ENCODE measurements around the gene SPECC1.
"Not testable (repeated sequence)": the region's sequence is repeated elsewhere in the genome, so short reads cannot be mapped to it uniquely, and the experiment has no call there.

The SPECC1 gene

GRCh38 chr17:20281860-20282259 lies 272.7 kb downstream of the SPECC1 start:
- DNase-seq: no peak

DNA sequence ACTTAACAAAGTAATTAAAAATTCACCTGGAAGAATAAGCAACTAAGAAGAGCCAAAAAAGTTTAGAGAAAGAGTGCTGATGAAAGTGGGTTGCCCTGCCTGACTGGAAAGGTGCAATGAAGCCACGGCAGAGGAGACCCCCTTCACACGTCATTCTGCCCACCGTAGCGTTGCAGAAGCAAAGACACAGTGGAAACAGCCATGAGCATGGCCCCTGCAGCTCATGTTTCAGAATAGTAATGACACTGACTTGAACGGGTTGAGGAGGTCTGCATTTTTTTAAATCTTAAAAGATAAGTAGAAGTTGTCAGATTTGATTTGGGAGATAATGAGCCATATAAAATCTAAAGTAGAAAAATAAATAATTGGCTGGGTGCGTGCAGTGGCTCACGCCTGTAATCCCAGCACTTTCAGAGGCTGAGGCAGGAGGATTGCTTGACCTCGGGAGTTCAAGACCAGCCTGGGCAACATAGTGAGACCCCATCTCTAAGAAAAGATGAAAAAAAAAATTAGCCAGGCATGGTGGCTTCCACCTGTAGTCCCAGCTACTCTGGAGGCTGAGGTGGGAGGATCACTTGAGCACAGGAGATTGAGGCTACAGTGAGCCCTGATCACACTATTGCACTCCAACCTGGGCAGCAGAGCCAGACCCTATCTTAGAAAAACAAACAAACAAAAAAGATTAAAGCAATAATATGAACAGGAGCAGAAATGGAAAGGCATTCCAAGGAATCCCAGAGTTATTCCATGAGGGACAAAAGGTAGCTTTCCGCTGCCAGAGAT lies 273.6 kb downstream of the SPECC1 start:
- DNase-seq: no peak

- DNase-seq: no peak
These were observed 274.9 kb downstream of the SPECC1 start for GRCh38 chr17:20284022-20284421.

- DNase-seq: no peak
These were observed 275.6 kb downstream of the SPECC1 start for GRCh38 chr17:20284570-20285295.

DNA sequence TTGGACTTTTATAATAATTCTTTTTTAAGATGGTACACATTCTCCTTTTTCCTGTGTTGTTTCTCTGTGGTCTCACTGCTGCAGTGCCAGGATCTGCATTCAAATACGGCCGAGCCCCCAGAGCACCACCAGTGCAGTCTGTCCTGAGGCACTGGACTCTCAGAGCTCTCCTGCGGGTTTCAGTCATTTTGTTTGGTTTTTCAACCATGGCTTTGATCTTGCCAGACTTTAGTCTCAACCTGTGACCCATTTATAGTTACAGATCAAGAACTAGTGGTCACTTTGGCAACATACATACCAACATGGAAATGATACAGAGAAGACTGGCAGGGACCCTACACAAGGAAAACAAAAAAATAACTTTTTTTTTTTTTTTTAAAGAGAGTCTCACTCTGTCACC lies 280.8 kb downstream of the SPECC1 start:
- DNase-seq: no peak

DNA sequence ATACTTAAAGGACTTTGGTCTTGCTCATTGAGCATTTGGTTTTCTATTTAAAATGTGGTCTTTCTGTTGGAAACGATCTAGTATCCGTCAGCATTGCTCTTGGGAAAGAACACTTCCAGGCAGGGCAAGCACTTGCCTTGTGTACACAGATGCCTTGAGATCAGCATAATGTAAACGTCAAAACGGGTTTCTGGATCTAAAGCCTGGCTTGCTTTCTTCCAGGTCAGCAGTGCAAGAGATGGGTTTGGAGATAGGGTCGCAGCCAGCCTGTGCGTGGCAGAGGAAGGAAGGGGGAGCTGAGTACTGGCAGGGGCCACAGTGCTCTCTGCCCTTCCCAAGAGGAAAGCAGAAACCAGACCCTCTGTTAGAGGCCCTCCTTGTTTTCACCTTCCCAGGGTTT lies 282.7 kb downstream of the SPECC1 start:
- DNase-seq: no peak

GRCh38 chr17:20293501-20293900 lies 284.3 kb downstream of the SPECC1 start:
- DNase-seq: no peak

DNA sequence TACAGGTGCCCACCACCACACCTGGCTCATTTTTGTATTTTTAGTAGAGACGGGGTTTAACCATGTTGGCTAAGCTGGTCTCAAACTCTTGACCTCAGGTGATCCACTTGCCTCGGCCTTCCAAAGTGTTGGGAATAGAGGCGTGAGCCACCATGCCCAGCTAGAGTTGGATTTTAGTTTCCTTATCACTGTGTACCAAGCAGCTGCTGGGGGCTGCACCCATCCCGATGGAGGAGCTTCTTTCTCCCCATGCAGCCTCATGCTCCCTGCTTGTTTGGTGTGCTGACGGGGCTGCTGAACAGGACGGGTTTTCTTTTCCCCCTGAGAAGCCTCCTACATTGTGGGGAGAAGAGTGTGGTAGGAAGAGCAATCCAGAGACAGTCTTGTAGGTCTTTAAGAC lies 285.0 kb downstream of the SPECC1 start:
- DNase-seq: no peak

DNA sequence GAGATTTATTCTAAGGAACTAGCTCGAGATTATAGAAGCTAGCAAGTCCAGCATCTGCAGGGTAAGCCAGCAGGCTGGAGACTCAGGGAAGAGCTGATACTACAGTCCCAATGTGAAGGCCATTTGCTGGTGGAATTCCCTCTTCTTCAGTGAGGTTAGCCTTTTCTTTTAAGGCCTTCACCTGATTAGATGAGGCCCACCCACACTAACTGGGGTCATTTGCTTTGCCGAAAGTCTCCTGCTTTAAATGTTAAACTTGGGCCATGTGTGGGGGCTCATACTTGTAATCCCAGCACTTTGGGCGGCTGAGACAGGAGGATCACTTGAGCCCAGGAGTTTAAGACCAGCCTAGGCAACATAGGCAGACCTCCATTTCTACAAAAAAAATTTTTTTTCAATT lies 289.9 kb downstream of the SPECC1 start:
- no peak for DNase-seq

- no peak for DNase-seq
These were observed 291.3 kb downstream of the SPECC1 start for GRCh38 chr17:20300436-20300934.

DNA sequence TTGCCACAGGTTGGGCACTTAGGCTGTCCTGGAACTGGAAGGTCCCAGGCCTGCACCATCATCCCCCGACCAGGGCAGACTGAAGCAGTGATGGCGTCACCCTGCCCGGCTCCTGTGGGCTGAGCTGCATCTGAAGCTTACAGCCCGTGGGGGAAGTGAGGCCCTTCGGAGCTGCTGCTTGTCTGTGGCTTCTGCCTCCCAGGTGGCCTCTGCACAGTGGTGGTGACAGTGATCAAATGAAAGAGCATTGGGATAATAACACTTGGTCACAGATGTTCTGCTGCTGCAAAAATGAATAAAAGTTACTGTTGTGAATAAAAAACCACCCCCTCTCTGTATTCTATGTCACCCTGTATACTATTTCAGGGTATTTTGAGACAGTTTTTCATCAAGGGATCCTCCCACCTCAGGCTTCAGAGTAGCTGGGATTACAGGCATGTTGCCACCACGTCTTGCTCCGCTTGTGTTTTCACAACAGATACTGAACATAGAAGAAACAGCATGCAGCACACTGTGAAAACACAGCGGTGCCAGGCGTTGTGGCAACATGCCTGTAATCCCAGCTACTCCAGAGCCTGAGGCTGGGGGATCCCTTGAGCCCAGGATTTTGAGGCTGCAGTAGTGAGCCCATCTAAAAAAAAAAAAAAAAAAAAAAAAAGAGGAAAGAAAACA lies 293.2 kb downstream of the SPECC1 start:
- no peak for DNase-seq

- DNase-seq: no peak
These were observed 295.8 kb downstream of the SPECC1 start for GRCh38 chr17:20304961-20305360.

GRCh38 chr17:20306924-20307323 lies 297.8 kb downstream of the SPECC1 start:
- no peak for DNase-seq

GRCh38 chr17:20307326-20307910 lies 298.3 kb downstream of the SPECC1 start:
- no peak for DNase-seq

DNA sequence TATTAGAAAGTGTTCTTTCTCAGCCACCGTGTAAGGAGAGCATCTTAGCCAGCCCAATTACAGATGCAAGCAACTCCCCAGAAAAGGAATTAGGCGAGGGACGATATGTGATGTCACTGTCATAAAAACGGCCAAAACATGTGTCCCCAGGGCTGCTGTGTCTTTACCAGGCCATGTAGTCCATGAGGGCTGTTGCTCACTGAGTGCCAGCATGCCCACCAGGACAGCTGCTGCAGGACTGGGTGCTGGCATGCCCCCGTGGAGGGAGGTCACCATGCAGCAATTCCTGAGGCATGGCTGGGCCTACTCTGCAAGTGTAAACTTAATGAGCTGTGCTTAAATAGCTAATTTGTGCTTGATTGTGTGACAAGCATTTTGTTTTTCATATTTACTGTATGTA lies 301.3 kb downstream of the SPECC1 start:
- no peak for DNase-seq

GRCh38 chr17:20313306-20313705 lies 304.1 kb downstream of the SPECC1 start:
- no peak for DNase-seq

DNA sequence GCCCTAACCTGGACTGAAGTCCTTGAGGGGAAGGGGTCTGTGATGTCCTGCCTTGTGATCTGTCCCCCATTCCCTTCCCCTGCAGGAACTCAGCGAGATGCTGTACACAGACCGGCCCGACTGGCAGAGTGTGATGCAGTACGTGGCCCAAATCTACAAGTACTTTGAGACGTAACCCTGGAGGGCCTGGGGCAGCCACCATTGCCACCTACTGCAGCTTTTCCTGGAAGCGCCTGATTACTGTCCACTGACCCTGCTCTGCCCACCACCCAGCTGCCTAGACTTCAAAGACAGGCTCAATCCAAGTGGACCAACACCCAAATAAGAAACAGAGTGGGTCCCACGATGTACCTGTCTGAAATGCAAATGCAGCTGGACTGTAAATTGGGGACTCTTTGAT lies 304.7 kb downstream of the SPECC1 start:
- no peak for DNase-seq

DNA sequence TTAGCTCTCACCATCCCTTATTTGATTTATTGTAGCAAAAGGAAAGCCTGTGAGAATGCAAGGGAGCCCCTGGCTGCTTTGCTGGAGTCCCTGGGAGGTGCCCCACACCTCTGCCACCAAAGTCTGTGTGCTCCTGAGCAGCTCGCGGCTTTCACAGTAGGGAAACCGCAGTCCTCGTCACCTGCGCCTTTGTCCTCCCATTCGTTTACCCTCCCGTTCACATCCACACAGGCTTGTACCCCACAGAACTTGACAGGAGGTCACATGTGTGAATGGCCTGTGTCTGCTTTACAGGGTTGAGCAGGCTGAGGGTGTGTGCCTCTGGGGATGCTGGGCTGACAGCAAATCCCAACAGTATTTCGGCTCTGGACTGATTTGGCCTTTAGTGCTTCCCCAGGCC lies 305.7 kb downstream of the SPECC1 start:
- no peak for DNase-seq

DNA sequence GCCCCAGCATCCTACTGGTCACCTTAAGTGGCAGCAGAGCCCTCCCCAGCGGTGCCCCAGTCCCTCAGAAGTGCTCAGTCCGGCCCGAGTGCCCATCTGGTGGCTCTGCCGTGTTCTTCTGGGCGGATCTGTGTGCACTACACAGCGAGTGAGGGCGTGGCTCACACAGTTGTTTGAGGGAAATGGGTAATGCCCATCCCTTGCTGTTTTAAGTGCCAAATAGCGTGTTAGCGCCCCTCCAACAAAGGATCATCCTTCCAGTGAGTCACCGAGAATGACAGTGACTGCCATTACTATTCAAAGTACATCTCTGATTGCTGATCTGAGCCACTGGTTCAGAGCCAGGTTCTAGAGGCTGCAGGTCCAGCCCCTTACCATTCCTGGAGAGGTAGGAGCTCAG lies 306.2 kb downstream of the SPECC1 start:
- DNase-seq: no peak

DNA sequence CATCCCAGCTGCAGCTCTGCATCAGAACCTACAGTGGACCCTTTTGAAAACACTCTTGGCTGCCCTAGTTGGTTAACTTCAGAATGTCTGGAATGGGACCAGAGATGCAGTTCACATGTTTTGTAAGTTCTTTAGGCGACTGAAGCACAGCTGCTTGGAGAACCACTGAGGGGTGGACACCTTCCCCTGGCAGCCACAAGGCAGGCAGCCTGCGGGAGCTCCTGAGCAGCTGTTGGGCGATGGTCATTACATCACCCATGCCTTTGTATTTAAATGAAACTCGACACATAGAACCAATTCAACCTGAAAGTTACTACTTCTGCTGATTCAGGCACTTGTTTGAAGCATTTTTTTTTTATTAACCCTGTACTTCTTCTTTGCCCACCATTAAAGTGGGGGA lies 306.7 kb downstream of the SPECC1 start:
- DNase-seq: no peak

DNA sequence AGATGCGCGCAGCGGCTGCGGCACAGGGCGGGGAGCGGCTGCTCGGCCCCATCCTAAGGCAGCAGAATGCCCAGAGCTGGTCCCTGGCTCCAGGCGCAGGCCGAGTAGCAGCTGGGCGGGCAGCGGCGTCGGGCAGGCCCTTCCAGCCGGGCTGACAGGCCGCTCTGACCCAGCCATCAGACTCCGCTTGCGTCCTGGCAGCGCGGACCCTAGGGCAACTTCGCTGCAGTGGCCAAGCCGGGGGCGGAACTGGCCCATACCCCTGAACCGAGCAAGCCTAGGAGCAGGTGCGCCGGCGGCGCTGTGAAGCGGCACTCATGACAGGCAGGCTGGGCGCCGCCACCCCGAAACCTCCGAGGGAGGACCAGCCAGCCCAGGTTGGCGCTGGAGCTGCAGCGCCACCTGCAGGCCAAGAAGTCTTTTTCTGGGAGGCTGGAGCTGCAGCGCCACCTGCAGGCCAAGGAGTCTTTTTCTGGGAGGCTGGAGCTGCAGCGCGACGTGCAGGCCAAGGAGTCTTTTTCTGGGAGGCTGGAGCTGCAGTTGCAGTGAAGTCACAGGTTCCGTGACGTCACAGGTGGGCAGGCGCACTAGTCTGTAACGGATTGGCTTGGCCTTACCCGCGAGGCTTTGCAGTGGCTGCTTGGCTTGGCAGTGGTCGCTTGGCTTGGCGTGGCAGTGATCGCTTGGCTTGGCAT lies 311.5 kb downstream of the SPECC1 start:
- not testable (repeated sequence) for DNase-seq

DNA sequence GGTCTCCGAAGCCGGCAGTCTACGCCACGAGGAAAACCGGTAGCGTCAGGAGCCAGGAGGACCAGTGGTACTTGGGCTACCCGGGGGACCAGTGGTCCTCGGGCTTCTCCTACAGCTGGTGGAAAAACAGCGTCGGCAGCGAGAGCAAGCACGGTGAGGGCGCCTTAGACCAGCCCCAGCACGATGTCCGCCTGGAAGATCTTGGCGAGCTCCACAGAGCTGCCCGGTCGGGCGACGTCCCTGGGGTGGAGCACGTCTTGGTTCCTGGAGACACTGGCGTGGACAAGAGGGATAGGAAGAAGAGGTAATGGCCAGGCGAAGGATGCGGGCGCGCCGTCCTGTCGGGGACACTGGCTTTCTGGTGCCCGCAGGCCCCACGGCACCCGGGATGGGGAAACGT lies 312.2 kb downstream of the SPECC1 start:
- not testable (repeated sequence) for DNase-seq

DNA sequence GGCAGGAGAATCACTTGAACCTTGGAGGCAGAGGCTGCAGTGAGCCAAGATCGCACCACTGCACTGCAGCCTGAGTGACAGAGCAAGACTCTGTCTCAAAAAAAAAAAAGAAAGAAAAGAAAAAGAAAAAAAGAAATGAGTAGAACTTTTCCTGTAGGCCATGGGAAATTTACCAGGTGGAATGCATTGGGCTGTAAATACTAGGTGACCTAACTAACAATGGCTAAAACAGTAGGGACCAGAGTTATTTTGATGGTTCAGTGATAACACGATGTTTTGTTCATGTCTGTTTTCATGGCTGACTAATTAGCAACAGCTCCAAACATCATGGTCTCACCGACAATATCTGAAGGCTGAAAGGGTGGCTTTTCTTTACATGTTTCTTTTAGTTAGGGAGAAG lies 318.6 kb downstream of the SPECC1 start:
- not testable (repeated sequence) for DNase-seq
